OCI-LY3 (cell line): ENCODE results near the gene ZFAND3.

Experiments used
- H2AFZ ChIP-seq: fragments of 200-600, 300-600 bp; shearing (Covaris generic); 2 replicates; pipeline ENCODE4 v1.6.0; 2014; ENCODE audit warnings: antibody characterized with exemption, low read depth, low read length
- H3K27ac ChIP-seq: fragments of 200-600, 300-600 bp; sonication (generic); 2 replicates; pipeline ENCODE4 v1.5.1; 2014; ENCODE audit warnings: mild to moderate bottlenecking, low read length, moderate library complexity, mixed read lengths
- H3K27me3 ChIP-seq: fragments of 200-600, 300-600 bp; sonication (generic); 2 replicates; pipeline ENCODE4 v1.6.1; 2014; ENCODE audit warnings: low read depth, low read length, mixed read lengths
- H3K36me3 ChIP-seq: fragments of 200-600, 300-600 bp; sonication (generic); replicated peaks from 2 replicates; pipeline ENCODE3; 2014; ENCODE audit warnings: low read depth, low read length, mixed read lengths
- H3K4me1 ChIP-seq: fragments of 300-600, 200-600 bp; sonication (generic); 2 replicates; pipeline ENCODE4 v1.6.1; 2014; ENCODE audit warnings: low read length, mixed read lengths
- H3K4me2 ChIP-seq: fragments of 200-600, 300-600 bp; sonication (generic); 2 replicates; pipeline ENCODE4 v1.6.1; 2014; ENCODE audit warnings: low read length, mixed read lengths
- H3K4me3 ChIP-seq: fragments of 300-600, 200-600 bp; sonication (generic); 2 replicates; pipeline ENCODE4 v1.5.1; 2014; ENCODE audit warnings: antibody characterized with exemption, mild to moderate bottlenecking, low read length, moderate library complexity
- H3K79me2 ChIP-seq: fragments of 300-600, 200-600 bp; shearing (Covaris generic); 2 replicates; pipeline ENCODE4 v1.6.1; 2014; ENCODE audit warnings: mild to moderate bottlenecking, low read length, mixed read lengths
- H3K9ac ChIP-seq: fragments of 300-600, 200-600 bp; shearing (Covaris generic); 2 replicates; pipeline ENCODE4 v1.6.0; 2014; ENCODE audit warnings: mild to moderate bottlenecking, low read length, moderate library complexity
- H3K9me3 ChIP-seq: fragments of 200-600, 300-600 bp; shearing (Covaris generic); 2 replicates; pipeline ENCODE4 v1.6.1; 2014; ENCODE audit warnings: low read length, mixed read lengths; ENCODE audit not compliant: insufficient read depth
- H4K20me1 ChIP-seq: fragments of 200-600, 300-600 bp; sonication (generic); 2 replicates; pipeline ENCODE4 v1.6.1; 2016; ENCODE audit warnings: low read length, mixed read lengths; ENCODE audit not compliant: insufficient read depth
- EZH2phosphoT487 ChIP-seq: fragments of 200-600 bp; shearing (Covaris generic); IDR thresholded peaks from 2 replicates; pipeline ENCODE4 v1.6.1; 2018; ENCODE audit warnings: antibody characterized with exemption, mixed run types, low read depth
- TF ChIP-seq, protein P1 (sequence below): fragments of 200-600, 300-600 bp; sonication (generic); IDR thresholded peaks from 2 replicates; pipeline ENCODE4 v1.5.1; 2014; ENCODE audit warnings: antibody characterized with exemption, low read length, low read depth

Gene ZFAND3

DNA sequence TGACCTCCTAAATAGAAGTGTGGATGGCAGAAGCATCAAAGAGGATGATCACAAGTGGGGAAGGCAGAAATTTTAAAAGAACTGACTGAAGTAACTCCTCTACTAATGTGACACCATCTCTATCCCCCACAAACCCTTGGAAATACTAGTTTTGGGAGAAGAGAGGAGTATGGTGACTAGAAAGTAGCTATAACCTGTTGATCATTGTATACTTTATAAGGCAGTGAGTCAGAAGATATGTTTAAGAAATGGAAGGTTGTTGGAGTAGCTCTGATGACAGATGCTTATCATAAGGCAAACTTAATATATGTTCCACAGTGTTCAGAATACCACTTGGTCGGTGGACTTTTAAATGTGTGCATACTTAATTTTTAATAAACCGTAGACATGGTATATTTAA, 116.6 kb downstream of the ZFAND3 start:
- H2AFZ ChIP-seq, result no peak overlapping the region
- no peak overlapping the region for H3K4me3 ChIP-seq
- 0 out of 2 replicates have a peak overlapping the region, but pooled peaks have one; percentile 37 for H3K4me2 ChIP-seq
- H3K9ac ChIP-seq, result no peak overlapping the region
- 0 out of 2 replicates have a peak, but pooled peaks cover 4% of the 10 kb centered on the region for H3K79me2 ChIP-seq
- H3K36me3 ChIP-seq, result no peaks in the 10 kb centered on the region
- peaks cover 12% of the 10 kb centered on the region for H4K20me1 ChIP-seq
- H3K4me1 ChIP-seq, result peaks cover 24% of the 10 kb centered on the region
- TF ChIP-seq, protein P1, sequence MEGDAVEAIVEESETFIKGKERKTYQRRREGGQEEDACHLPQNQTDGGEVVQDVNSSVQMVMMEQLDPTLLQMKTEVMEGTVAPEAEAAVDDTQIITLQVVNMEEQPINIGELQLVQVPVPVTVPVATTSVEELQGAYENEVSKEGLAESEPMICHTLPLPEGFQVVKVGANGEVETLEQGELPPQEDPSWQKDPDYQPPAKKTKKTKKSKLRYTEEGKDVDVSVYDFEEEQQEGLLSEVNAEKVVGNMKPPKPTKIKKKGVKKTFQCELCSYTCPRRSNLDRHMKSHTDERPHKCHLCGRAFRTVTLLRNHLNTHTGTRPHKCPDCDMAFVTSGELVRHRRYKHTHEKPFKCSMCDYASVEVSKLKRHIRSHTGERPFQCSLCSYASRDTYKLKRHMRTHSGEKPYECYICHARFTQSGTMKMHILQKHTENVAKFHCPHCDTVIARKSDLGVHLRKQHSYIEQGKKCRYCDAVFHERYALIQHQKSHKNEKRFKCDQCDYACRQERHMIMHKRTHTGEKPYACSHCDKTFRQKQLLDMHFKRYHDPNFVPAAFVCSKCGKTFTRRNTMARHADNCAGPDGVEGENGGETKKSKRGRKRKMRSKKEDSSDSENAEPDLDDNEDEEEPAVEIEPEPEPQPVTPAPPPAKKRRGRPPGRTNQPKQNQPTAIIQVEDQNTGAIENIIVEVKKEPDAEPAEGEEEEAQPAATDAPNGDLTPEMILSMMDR, result no peak
- TF ChIP-seq EZH2phosphoT487, result no peak
- H3K9me3 ChIP-seq, result no peaks in the 10 kb centered on the region
- H3K27ac ChIP-seq, result no peak overlapping the region
- H3K27me3 ChIP-seq, result no peaks in the 10 kb centered on the region

DNA sequence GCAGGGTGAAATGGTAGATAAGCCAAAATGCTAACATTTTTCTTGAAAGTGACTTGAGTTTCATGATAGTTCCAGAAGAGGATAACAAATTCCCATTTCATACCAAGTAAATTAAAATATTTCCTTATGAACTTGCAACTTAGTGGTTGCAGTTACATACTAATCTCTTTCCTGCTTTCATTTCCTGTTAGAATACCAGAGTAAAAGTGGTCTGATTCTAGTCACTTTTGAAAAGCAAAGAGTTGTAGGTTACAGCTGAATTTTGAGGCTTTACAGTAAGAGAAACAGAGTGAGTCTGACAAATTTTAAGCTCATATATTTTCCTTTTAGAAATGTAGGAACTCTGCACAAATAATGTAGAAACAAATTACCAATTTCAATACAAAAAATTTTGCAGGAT, 117.4 kb downstream of the ZFAND3 start:
- no peaks in the 10 kb centered on the region for H3K9me3 ChIP-seq
- H3K27ac ChIP-seq, result peak overlapping the region; percentile 29; the same call in 1 of the 2 replicates
- peaks cover 17% of the 10 kb centered on the region for H4K20me1 ChIP-seq
- H3K27me3 ChIP-seq, result no peaks in the 10 kb centered on the region
- peaks cover 26% of the 10 kb centered on the region for H3K4me1 ChIP-seq
- H2AFZ ChIP-seq, result no peak overlapping the region
- H3K9ac ChIP-seq, result no peak overlapping the region
- H3K79me2 ChIP-seq, result peaks cover 9% of the 10 kb centered on the region; the same call in 1 of the 2 replicates
- no peak overlapping the region; the same call in 1 of the 2 replicates for H3K4me3 ChIP-seq
- no peaks in the 10 kb centered on the region for H3K36me3 ChIP-seq
- H3K4me2 ChIP-seq, result peak overlapping the region; percentile 37
- TF ChIP-seq, protein P1, result no peak

DNA sequence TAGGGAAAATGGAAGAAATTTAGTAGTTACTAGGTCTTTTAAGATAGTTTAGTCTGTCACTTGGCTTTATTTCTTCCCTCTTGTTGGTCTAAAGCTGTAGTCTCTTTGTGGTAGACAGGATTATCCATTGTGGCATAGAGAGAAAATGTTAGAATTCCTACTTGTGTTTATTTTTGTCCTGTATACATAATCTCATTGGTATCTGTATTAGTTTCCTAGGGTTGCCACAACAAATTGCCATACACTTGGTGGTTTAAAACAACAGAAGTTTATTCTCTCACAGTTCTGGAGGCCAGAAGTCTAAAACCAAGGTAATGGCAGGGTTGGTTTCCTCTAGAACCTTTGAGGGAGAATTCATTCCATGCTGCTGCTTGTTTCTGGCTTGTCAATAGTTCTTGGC, 119.4 kb downstream of the ZFAND3 start:
- H3K4me2 ChIP-seq, result no peak overlapping the region
- peaks cover 43% of the 10 kb centered on the region for H3K4me1 ChIP-seq
- no peak overlapping the region for H2AFZ ChIP-seq
- TF ChIP-seq, protein P1, result no peak
- no peak for TF ChIP-seq EZH2phosphoT487
- peaks cover 30% of the 10 kb centered on the region for H4K20me1 ChIP-seq
- no peaks in the 10 kb centered on the region for H3K27me3 ChIP-seq
- no peak overlapping the region for H3K4me3 ChIP-seq
- H3K36me3 ChIP-seq, result no peaks in the 10 kb centered on the region
- no peak overlapping the region for H3K27ac ChIP-seq
- H3K9me3 ChIP-seq, result no peaks in the 10 kb centered on the region
- H3K9ac ChIP-seq, result no peak overlapping the region
- peaks cover 17% of the 10 kb centered on the region; the same call in 1 of the 2 replicates for H3K79me2 ChIP-seq

DNA sequence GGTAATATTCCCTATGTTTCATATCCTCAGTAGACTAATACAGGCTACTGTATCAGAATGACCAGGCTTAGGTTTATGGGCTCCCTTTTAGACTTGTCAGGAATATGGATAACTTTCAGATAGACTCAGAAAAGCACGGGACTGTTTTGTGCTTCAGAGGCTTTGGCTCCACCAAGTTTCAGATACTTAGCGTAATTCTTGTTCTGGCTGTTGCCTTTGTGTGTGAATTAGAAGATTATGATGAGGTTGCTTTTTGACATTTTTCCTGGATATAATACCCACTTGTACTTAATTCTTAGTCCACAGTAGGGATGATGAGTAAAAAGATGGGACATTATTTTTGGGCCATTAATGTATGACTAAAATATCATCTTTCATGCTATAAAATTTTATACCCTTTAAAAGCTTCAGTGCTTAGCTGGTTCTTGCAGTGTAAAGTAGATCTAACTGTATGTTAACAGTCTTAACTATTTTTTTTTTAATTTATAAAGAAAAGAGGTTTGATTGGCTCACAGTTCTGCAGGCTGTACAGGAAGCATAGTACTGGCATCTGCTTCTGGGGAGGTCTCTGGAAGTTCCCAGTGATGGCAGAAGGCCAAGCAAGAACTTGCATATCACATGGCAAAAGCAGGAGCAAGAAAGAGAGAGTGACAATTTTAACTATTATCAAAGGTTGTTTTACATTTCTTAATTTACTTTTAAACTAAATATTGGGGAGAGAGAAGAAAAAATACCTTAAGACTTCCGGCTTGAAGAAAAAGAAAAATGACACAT, 120.7 kb downstream of the ZFAND3 start:
- peaks cover 48% of the 10 kb centered on the region for H3K4me1 ChIP-seq
- H3K9me3 ChIP-seq, result no peaks in the 10 kb centered on the region
- no peak overlapping the region for H3K4me3 ChIP-seq
- H3K9ac ChIP-seq, result no peak overlapping the region
- H3K4me2 ChIP-seq, result peak overlapping the region; percentile 10; the same call in 1 of the 2 replicates
- TF ChIP-seq, protein P1, result no peak
- no peak for TF ChIP-seq EZH2phosphoT487
- H3K36me3 ChIP-seq, result no peaks in the 10 kb centered on the region
- H2AFZ ChIP-seq, result no peak overlapping the region
- peaks cover 30% of the 10 kb centered on the region for H4K20me1 ChIP-seq
- H3K27ac ChIP-seq, result no peak overlapping the region
- no peaks in the 10 kb centered on the region for H3K27me3 ChIP-seq
- peaks cover 27% of the 10 kb centered on the region; the same call in 1 of the 2 replicates for H3K79me2 ChIP-seq
